Measurements from ENCODE around the gene MPPED2.

MPPED2 gene

GRCh38 chr11:30392221-30392784 is 193.8 kb downstream of the MPPED2 start:
- H3K27me3 ChIP-seq (ENCODE audit: insufficient read depth, insufficient read length): no peaks in the 10 kb centered on the region
- no peaks in the 10 kb centered on the region for H3K4me1 ChIP-seq (ENCODE audit: insufficient read depth, insufficient read length)
- no peak overlapping the region for H3K9ac ChIP-seq (ENCODE audit: insufficient read length, low read depth)
- H3K9me3 ChIP-seq (ENCODE audit: insufficient read depth, low read length): peaks cover 4% of the 10 kb centered on the region; the same call in 1 of the 2 replicates
- no peak for DNase-seq (ENCODE audit: low read depth, low spot score)
- no peak overlapping the region for H3K4me3 ChIP-seq (ENCODE audit: insufficient read length, low read depth)
- TF ChIP-seq SUZ12 (IDR thresholded peaks at IDR 0.05; ENCODE audit: extremely low read depth, insufficient read depth, insufficient read length) (no peak), ZNF274 (IDR thresholded peaks at IDR 0.05; ENCODE audit: low read depth, low read length) (no peak), YY1 (IDR thresholded peaks at IDR 0.05; ENCODE audit: insufficient read depth, insufficient read length) (no peak)
- no peaks in the 10 kb centered on the region for H3K36me3 ChIP-seq (ENCODE audit: insufficient read depth, insufficient read length, low read length)

- Histone ChIP-seq H3K27me3 (ENCODE audit: insufficient read depth, insufficient read length) (no peaks in the 10 kb centered on the region), H3K9me3 (ENCODE audit: insufficient read depth, low read length) (peaks cover 26% of the 10 kb centered on the region), H3K9ac (ENCODE audit: insufficient read length, low read depth) (no peak overlapping the region), H3K4me1 (ENCODE audit: insufficient read depth, insufficient read length) (no peaks in the 10 kb centered on the region), H3K4me3 (ENCODE audit: insufficient read length, low read depth) (no peak overlapping the region), H3K36me3 (ENCODE audit: insufficient read depth, insufficient read length, low read length) (no peaks in the 10 kb centered on the region)
- DNase-seq (ENCODE audit: low read depth, low spot score): no peak
- no peak for TF ChIP-seq ZNF274 (IDR thresholded peaks at IDR 0.05; ENCODE audit: low read depth, low read length)
- TF ChIP-seq SUZ12 (IDR thresholded peaks at IDR 0.05; ENCODE audit: extremely low read depth, insufficient read depth, insufficient read length): no peak
- TF ChIP-seq YY1 (IDR thresholded peaks at IDR 0.05; ENCODE audit: insufficient read depth, insufficient read length): no peak
These were observed 197.2 kb downstream of the MPPED2 start for GRCh38 chr11:30388957-30389356.

- no peak overlapping the region for H3K9ac ChIP-seq (ENCODE audit: insufficient read length, low read depth)
- no peaks in the 10 kb centered on the region for H3K27me3 ChIP-seq (ENCODE audit: insufficient read depth, insufficient read length)
- no peak for DNase-seq (ENCODE audit: low read depth, low spot score)
- no peaks in the 10 kb centered on the region for H3K36me3 ChIP-seq (ENCODE audit: insufficient read depth, insufficient read length, low read length)
- no peak overlapping the region for H3K4me3 ChIP-seq (ENCODE audit: insufficient read length, low read depth)
- no peaks in the 10 kb centered on the region for H3K4me1 ChIP-seq (ENCODE audit: insufficient read depth, insufficient read length)
- TF ChIP-seq YY1 (IDR thresholded peaks at IDR 0.05; ENCODE audit: insufficient read depth, insufficient read length) (no peak), ZNF274 (IDR thresholded peaks at IDR 0.05; ENCODE audit: low read depth, low read length) (no peak), SUZ12 (IDR thresholded peaks at IDR 0.05; ENCODE audit: extremely low read depth, insufficient read depth, insufficient read length) (no peak)
- H3K9me3 ChIP-seq (ENCODE audit: insufficient read depth, low read length): peaks cover 26% of the 10 kb centered on the region
These were observed 198.0 kb downstream of the MPPED2 start for GRCh38 chr11:30387891-30388861.

GRCh38 chr11:30381879-30382278 is 204.3 kb downstream of the MPPED2 start:
- no peaks in the 10 kb centered on the region for H3K27me3 ChIP-seq (ENCODE audit: insufficient read depth, insufficient read length)
- no peak for TF ChIP-seq YY1 (IDR thresholded peaks at IDR 0.05; ENCODE audit: insufficient read depth, insufficient read length)
- TF ChIP-seq SUZ12 (IDR thresholded peaks at IDR 0.05; ENCODE audit: extremely low read depth, insufficient read depth, insufficient read length): no peak
- TF ChIP-seq ZNF274 (IDR thresholded peaks at IDR 0.05; ENCODE audit: low read depth, low read length): no peak

GRCh38 chr11:30380846-30381245 is 205.3 kb downstream of the MPPED2 start:
- Histone ChIP-seq H3K9me3 (ENCODE audit: insufficient read depth, low read length) (peaks cover 8% of the 10 kb centered on the region), H3K4me3 (ENCODE audit: insufficient read length, low read depth) (no peak overlapping the region), H3K9ac (ENCODE audit: insufficient read length, low read depth) (no peak overlapping the region), H3K27me3 (ENCODE audit: insufficient read depth, insufficient read length) (no peaks in the 10 kb centered on the region), H3K4me1 (ENCODE audit: insufficient read depth, insufficient read length) (no peaks in the 10 kb centered on the region), H3K36me3 (ENCODE audit: insufficient read depth, insufficient read length, low read length) (no peaks in the 10 kb centered on the region)
- TF ChIP-seq ZNF274 (IDR thresholded peaks at IDR 0.05; ENCODE audit: low read depth, low read length): no peak
- TF ChIP-seq YY1 (IDR thresholded peaks at IDR 0.05; ENCODE audit: insufficient read depth, insufficient read length): no peak
- no peak for TF ChIP-seq SUZ12 (IDR thresholded peaks at IDR 0.05; ENCODE audit: extremely low read depth, insufficient read depth, insufficient read length)
- no peak for DNase-seq (ENCODE audit: low read depth, low spot score)

More at GRCh38 chr11:30381879-30382278, 204.3 kb downstream of the MPPED2 start:
- DNase-seq (ENCODE audit: low read depth, low spot score): no peak
- no peaks in the 10 kb centered on the region for H3K36me3 ChIP-seq (ENCODE audit: insufficient read depth, insufficient read length, low read length)
- no peak overlapping the region for H3K4me3 ChIP-seq (ENCODE audit: insufficient read length, low read depth)
- no peaks in the 10 kb centered on the region for H3K4me1 ChIP-seq (ENCODE audit: insufficient read depth, insufficient read length)
- no peak overlapping the region for H3K9ac ChIP-seq (ENCODE audit: insufficient read length, low read depth)
- peaks cover 18% of the 10 kb centered on the region for H3K9me3 ChIP-seq (ENCODE audit: insufficient read depth, low read length)

- DNase-seq (ENCODE audit: low read depth, low spot score): no peak
- no peaks in the 10 kb centered on the region for H3K4me1 ChIP-seq (ENCODE audit: insufficient read depth, insufficient read length)
- H3K9ac ChIP-seq (ENCODE audit: insufficient read length, low read depth): no peak overlapping the region
- H3K36me3 ChIP-seq (ENCODE audit: insufficient read depth, insufficient read length, low read length): no peaks in the 10 kb centered on the region
- TF ChIP-seq ZNF274 (IDR thresholded peaks at IDR 0.05; ENCODE audit: low read depth, low read length) (no peak), SUZ12 (IDR thresholded peaks at IDR 0.05; ENCODE audit: extremely low read depth, insufficient read depth, insufficient read length) (no peak), YY1 (IDR thresholded peaks at IDR 0.05; ENCODE audit: insufficient read depth, insufficient read length) (no peak)
- H3K4me3 ChIP-seq (ENCODE audit: insufficient read length, low read depth): no peak overlapping the region
- no peaks in the 10 kb centered on the region for H3K27me3 ChIP-seq (ENCODE audit: insufficient read depth, insufficient read length)
- H3K9me3 ChIP-seq (ENCODE audit: insufficient read depth, low read length): no peaks in the 10 kb centered on the region
These were observed 208.8 kb downstream of the MPPED2 start for GRCh38 chr11:30377347-30377746.

- Histone ChIP-seq H3K9ac (ENCODE audit: insufficient read length, low read depth) (no peak overlapping the region), H3K36me3 (ENCODE audit: insufficient read depth, insufficient read length, low read length) (no peaks in the 10 kb centered on the region), H3K27me3 (ENCODE audit: insufficient read depth, insufficient read length) (no peaks in the 10 kb centered on the region), H3K4me3 (ENCODE audit: insufficient read length, low read depth) (no peak overlapping the region), H3K9me3 (ENCODE audit: insufficient read depth, low read length) (no peaks in the 10 kb centered on the region), H3K4me1 (ENCODE audit: insufficient read depth, insufficient read length) (no peaks in the 10 kb centered on the region)
- TF ChIP-seq YY1 (IDR thresholded peaks at IDR 0.05; ENCODE audit: insufficient read depth, insufficient read length) (no peak), ZNF274 (IDR thresholded peaks at IDR 0.05; ENCODE audit: low read depth, low read length) (no peak), SUZ12 (IDR thresholded peaks at IDR 0.05; ENCODE audit: extremely low read depth, insufficient read depth, insufficient read length) (no peak)
- DNase-seq (ENCODE audit: low read depth, low spot score): no peak
These were observed 216.0 kb downstream of the MPPED2 start for GRCh38 chr11:30370164-30370563.
